Transverse colon (tissue), 4 donors: ENCODE measurements around the gene RIPPLY1. TPM values are rescaled to one million over a fixed set of nuclear protein-coding genes. Genes with fewer than 3 reads are reported as not detected.

Experiments used
- DNase-seq: peaks from one replicate; pipeline ENCODE4 v3.0.0-alpha.2; 2019
- H3K27ac ChIP-seq, 4 donors: fragments of 200-600 bp; sonication (generic); 2 replicates each; pipeline ENCODE4 v1.5.1; 2016 to 2018; ENCODE audit warnings: inconsistent platforms in 4 of 4
- H3K27me3 ChIP-seq: fragments of 200-600 bp; sonication (generic); 2 replicates; pipeline ENCODE4 v1.5.1; 2017; ENCODE audit warnings: inconsistent platforms
- H3K36me3 ChIP-seq, 4 donors: fragments of 200-600 bp; sonication (generic); 2 replicates each; pipeline ENCODE4 v1.5.1; 2017 to 2019; ENCODE audit warnings: inconsistent platforms in 4 of 4
- H3K4me1 ChIP-seq, 4 donors: fragments of 200-600 bp; sonication (generic); 2 replicates each; pipeline ENCODE4 v1.5.1; 2017 to 2020; ENCODE audit warnings: inconsistent platforms in 4 of 4
- H3K4me3 ChIP-seq, 4 donors: fragments of 200-600 bp; sonication (generic); 1 replicate in 1 of 4; 2 replicates in 3 of 4; pipeline versions ENCODE4 v1.5.1 to v1.6.1; 2017 to 2019; ENCODE audit warnings: inconsistent platforms in 4 of 4
- H3K9me3 ChIP-seq, 2 donors: fragments of 200-600 bp; sonication (generic); 2 replicates each; pipeline ENCODE4 v1.5.1; 2017 to 2019; ENCODE audit warnings: inconsistent platforms in 2 of 2
- EP300 ChIP-seq: sonication (generic); formaldehyde crosslinking; IDR thresholded peaks from one replicate; pipeline ENCODE4 v1.6.1; 2017; ENCODE audit warnings: antibody characterized with exemption, low read depth
- POLR2A ChIP-seq: fragments of 450-650 bp; IDR thresholded peaks from one replicate; pipeline ENCODE4 v1.6.1; 2016; ENCODE audit warnings: antibody characterized with exemption, mild to moderate bottlenecking, moderate library complexity
- POLR2AphosphoS5 ChIP-seq, 3 donors: sonication (generic); formaldehyde crosslinking; IDR thresholded peaks; one replicate each; pipeline ENCODE4 v1.6.1; 2016; ENCODE audit warnings: antibody characterized with exemption in 3 of 3
- WGBS, 2 donors: methylation state at CpG; one replicate each; pipeline ENCODE4 v1.1.5; 2018; ENCODE audit warnings: low coverage in 1 of 2; 5-methylcytosine and 5-hydroxymethylcytosine counted together
- in situ Hi-C, 4 donors: fragments of 200-750 bp; cut with MboI; loops; one replicate each; pipeline versions ENCODE4 v1.15.0 to v1.15.1; 2017; ENCODE audit warnings: low sequenced_read_pairs in 3 of 4, low pct_ligation_motif_present in 1 of 4, low pct_unique_long_range_greater_than_20kb in 1 of 4
- intact Hi-C: fragments of 100-400 bp; cut with DNase I; formaldehyde crosslinking; loops from one replicate; pipeline ENCODE4 v1.15.1; 2023; ENCODE audit warnings: low total_unique reads
- total RNA-seq, 4 donors: library from RNA; depleted of rRNA; stranded (reverse); fragments of >200 nt; gene quantifications; one replicate each; pipeline ENCODE4 v1.1.0, GENCODE V29; 2016
- TF ChIP-seq, protein P1 (sequence below), 5 experiments: fragments of 200-600 bp in 3 of 5; fragments of 450-650 bp in 2 of 5; sonication (generic) in 3 of 5; IDR thresholded peaks; 1 replicate in 2 of 5; 2 replicates in 3 of 5; pipeline ENCODE4 v1.5.1; 2016 to 2017; ENCODE audit warnings: antibody characterized with exemption in 5 of 5, inconsistent platforms in 3 of 5, mild to moderate bottlenecking in 2 of 5, moderate library complexity in 1 of 5

RIPPLY1 gene
- total RNA-seq, 4 donors from 2014 or later: not detected

DNA sequence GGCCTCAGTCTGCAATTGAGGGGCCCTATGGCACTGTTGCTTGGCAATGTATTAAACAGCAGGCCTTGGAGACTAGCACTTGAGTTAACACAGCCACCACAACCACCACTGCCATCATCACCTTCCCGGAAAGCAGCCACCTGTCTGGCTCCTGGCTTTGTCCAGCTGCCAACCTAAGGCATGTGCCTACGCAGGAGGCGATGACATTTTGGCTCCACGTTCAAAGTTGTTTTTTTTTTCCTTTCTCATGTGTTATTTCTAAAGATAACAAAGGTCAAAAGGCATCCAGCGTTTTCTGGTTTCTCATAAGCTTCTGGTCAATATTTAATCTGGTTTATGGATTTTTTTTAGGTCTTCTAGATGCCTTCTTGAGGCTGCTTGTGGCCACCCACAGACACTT, 24.6 kb upstream of the RIPPLY1 start:
- no peaks in the 10 kb centered on the region for H3K36me3 ChIP-seq
- intact Hi-C loops: no loop called here
- no peaks in the 10 kb centered on the region for H3K9me3 ChIP-seq
- in situ Hi-C loops: no loop called here
- no peak overlapping the region for H3K4me3 ChIP-seq
- no peaks in the 10 kb centered on the region for H3K4me1 ChIP-seq
- WGBS, 2 donors: 39 to 60% methylated on average over 3 to 5 of the region's 5 CpGs
- no peak overlapping the region for H3K27ac ChIP-seq
- H3K27me3 ChIP-seq: no peaks in the 10 kb centered on the region
- TF ChIP-seq EP300 (no peak), POLR2A (no peak), POLR2AphosphoS5 (IDR thresholded peaks at IDR 0.05) (no peak)
- TF ChIP-seq, protein P1, sequence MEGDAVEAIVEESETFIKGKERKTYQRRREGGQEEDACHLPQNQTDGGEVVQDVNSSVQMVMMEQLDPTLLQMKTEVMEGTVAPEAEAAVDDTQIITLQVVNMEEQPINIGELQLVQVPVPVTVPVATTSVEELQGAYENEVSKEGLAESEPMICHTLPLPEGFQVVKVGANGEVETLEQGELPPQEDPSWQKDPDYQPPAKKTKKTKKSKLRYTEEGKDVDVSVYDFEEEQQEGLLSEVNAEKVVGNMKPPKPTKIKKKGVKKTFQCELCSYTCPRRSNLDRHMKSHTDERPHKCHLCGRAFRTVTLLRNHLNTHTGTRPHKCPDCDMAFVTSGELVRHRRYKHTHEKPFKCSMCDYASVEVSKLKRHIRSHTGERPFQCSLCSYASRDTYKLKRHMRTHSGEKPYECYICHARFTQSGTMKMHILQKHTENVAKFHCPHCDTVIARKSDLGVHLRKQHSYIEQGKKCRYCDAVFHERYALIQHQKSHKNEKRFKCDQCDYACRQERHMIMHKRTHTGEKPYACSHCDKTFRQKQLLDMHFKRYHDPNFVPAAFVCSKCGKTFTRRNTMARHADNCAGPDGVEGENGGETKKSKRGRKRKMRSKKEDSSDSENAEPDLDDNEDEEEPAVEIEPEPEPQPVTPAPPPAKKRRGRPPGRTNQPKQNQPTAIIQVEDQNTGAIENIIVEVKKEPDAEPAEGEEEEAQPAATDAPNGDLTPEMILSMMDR (IDR thresholded peaks at IDR 0.05): no peak
- DNase-seq: no peak

DNA sequence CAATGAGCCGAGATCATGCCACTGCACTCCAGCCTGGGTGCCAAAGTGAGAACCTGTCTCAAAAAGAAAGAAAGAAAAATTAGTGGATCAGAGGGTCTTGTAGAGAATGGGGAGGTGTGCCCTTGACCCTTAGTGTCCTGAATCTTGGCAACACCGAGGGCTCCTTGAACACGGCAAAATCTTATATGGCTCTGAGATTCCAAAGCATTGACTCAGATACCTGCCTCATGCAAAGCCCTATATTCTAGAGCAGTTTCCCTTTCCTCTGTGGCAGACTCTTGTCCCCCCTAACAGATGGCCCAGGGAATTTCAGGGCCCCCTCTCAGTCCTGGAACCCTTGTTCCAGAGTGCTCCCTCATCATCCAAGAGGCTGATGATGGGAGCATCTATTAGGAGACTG, 23.9 kb upstream of the RIPPLY1 start:
- Histone ChIP-seq H3K9me3 (no peaks in the 10 kb centered on the region), H3K27ac (no peak overlapping the region), H3K36me3 (no peaks in the 10 kb centered on the region), H3K4me3 (no peak overlapping the region), H3K27me3 (no peaks in the 10 kb centered on the region), H3K4me1 (no peaks in the 10 kb centered on the region)
- WGBS, 2 donors: 78% methylated on average over 3 of the region's 3 CpGs; no CpG with 5 or more reads in 1 of the 2 donors
- no peak for DNase-seq
- in situ Hi-C loops: no loop called here
- TF ChIP-seq, protein P1 (IDR thresholded peaks at IDR 0.05): no peak
- TF ChIP-seq POLR2AphosphoS5 (IDR thresholded peaks at IDR 0.05): no peak
- TF ChIP-seq POLR2A: no peak
- TF ChIP-seq EP300: no peak
- intact Hi-C loops: no loop called here

DNA sequence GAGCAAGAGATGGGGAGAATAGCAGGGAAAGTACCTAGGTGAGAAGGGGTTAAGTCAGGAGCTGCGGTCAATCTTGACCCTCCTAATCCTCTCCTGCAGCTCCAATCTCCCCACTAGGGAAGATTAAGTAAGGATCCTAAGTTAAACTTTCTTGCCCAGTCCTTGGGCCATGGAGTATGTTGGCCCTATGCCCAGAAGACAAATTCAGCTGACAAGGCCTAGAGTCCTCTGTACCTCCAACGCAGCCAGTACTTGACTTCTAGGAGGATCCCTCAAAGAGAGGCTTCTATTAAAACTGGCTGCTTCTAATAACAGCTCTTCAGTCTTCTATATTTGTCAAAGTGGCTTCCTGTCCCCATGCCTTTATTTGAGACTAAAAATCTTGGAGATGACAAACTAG, 18.5 kb upstream of the RIPPLY1 start:
- Histone ChIP-seq H3K27ac (no peak overlapping the region), H3K4me3 (no peak overlapping the region), H3K27me3 (no peaks in the 10 kb centered on the region), H3K4me1 (no peaks in the 10 kb centered on the region), H3K9me3 (no peaks in the 10 kb centered on the region), H3K36me3 (no peaks in the 10 kb centered on the region)
- intact Hi-C loops: no loop called here
- TF ChIP-seq POLR2A (no peak), POLR2AphosphoS5 (IDR thresholded peaks at IDR 0.05) (no peak), EP300 (no peak)
- TF ChIP-seq, protein P1 (IDR thresholded peaks at IDR 0.05): no peak
- in situ Hi-C loops: no loop called here
- 64% methylated on average over 2 of the region's 2 CpGs; no CpG with 5 or more reads in 1 of the 2 donors for WGBS, 2 donors
- no peak for DNase-seq

DNA sequence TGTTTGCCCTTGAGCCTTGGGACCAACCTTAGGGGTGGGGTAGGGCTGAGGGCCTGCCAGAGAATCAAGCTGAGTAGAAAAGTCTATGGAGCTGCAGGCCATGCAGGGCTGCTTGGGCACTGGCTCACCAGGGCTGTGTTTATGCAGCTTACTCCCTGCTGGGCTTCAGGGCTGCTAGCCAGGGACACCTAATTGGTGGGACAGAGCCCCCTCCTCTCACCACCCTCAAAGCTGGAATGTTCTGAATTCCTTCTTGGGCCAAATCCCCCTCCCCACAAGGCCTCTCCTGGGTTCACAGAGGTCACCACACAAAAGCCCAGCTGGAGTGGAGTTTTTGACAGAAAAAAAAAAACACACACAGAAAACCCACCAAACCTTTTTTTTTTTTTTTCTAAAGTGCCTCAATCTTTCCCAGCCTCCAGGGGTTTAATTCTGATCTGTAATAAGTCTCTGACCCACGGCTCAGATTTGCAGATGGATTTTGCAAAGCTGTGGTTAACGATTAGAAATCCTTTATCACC, 16.9 kb upstream of the RIPPLY1 start, which contains the start of gene CLDN2:
Gene CLDN2, plus strand, starts transcription at position 471 of the 521 bp plus-strand sequence. CDS start 7,827 bp downstream, outside the sequence.
- in situ Hi-C loops (no loop called here), intact Hi-C loops (no loop called here)
- TF ChIP-seq POLR2A (no peak), POLR2AphosphoS5 (IDR thresholded peaks at IDR 0.05) (no peak)
- no peaks in the 10 kb centered on the region for H3K4me1 ChIP-seq
- no peak for DNase-seq
- H3K36me3 ChIP-seq: no peaks in the 10 kb centered on the region
- H3K4me3 ChIP-seq: no peak within 1 kb of the TSS
- WGBS, 2 donors: 57% methylated on average over 2 of the region's 2 CpGs; no CpG with 5 or more reads in 1 of the 2 donors
- H3K27me3 ChIP-seq: no peaks in the 10 kb centered on the region
- no peaks in the 10 kb centered on the region for H3K9me3 ChIP-seq
- no peak within 1 kb of the TSS for H3K27ac ChIP-seq
